GM19328 (cell line): ENCODE results near the gene CC2D2A.

Experiments
- ATAC-seq: cut with Tn5 transposase; IDR thresholded peaks from one replicate; pipeline ENCODE4 v1.9.1; 2021; ENCODE audit warnings: mild to moderate bottlenecking, moderate library complexity; ENCODE audit not compliant: unreplicated experiment

Gene CC2D2A

DNA sequence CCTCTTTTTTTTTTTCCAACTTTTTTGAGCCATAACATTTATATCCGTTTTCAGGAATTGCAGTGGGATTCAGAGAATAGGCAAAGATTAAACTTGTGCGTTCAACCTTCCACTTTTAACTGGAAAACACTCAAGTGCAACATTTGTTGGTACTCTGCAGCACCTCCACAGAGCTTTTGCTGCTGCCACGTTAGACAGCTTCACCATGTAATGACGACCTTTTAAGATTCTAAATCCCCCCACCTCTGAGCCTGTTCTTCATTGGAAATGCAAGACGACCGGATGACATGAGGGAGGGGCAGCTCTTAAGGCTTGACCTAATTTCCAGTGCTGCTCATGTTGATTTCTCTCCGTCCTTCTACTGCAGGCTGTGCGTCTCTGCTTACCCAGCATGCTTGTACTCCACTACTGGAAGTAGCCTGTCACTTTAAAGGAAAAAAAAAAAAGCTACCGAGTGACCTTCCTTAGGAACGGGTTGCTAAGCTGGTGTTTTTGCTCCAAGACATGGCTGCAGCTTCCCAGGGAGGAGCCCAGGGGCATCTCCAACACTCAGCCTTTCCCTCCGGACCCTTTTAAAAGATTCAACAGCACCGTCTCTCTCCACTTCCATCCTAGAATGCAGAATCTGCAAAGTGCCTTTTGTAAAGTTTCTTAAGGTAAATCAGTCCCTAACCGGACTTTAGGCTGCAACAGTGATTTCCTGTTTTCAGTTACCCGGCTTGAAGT is at the start of gene CC2D2A:
TSS of gene CC2D2A (plus strand) at position 481 of the 726 bp plus-strand sequence. CDS start 6,051 bp downstream, outside the sequence.
- ATAC-seq: no peak

DNA sequence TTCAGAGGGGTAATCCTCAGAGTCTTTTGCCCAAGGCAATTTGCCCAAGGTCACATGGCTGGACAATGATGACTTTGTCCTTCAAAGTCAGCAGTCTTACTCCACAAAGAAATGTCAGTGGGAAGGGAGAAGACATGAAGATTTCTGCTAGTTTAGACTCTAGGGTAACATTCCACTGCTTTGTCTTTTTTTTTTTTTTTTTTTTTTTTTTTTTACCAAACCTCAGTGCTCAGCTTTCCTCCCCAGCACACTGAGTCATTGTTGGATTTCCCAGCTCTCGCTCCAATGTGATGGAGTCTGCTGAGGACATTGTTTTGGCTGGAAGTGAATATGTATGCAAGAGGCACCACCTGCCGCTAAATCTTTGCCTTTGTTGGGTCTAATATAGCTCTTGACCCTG is 49.0 kb upstream of the CC2D2A start:
- no peak for ATAC-seq

DNA sequence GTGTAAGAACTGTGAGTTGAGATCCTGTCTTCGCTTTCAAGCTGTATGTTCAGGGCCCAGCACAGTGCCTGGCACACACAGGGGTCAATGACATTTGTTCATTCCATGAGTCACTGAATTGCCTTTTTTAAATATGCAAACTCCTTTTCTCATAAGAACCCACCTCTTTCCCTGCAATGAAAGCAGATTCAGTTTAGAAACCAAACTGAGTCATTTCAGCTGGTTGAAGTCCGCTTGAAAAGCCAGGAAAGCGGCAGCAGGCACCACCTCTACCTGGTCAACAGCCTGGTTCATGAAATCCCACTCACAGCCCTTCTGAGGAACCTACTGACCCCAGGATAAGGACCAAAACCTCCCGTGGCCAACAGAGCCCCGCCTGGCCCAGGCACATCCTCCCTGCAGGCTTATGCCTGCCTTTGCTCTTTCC is 46.4 kb upstream of the CC2D2A start:
- ATAC-seq: no peak

DNA sequence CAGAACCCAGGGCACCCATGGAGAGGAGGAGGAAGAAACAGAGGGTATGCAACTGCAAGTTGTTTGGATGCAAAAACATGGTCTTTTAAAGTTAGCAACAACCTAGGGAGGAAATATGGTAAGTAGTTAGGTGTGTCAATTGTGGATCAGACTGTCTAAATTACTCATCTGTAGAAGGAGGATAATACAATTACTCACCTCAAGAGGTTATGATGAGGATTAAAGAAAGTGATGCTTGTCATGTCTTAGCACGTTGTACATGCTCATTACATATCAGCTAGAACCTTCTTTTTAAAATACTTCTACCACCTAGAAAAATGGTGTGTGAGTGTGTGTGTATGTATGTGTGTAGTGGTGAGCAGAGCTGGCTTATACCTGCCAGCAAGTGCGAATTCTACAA is 44.2 kb upstream of the CC2D2A start:
- ATAC-seq: no peak

DNA sequence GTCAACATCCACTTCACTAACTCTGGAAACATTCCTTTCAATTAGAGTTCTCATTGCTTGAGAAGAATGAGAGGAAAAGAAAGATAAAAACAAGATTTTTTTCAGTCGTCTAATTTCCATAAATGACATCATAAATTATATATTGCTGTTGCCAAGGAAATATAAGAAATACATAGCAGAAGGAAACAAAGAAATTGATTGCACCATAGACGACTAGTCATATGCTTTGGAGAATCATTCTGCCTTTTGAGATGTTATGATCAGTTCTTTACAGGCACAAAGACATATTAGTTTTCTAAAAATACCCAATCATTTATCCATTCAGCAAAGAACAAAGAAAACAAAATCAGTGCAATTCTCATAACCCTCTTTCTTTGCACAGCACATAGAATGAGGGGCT is 42.5 kb upstream of the CC2D2A start:
- no peak for ATAC-seq

DNA sequence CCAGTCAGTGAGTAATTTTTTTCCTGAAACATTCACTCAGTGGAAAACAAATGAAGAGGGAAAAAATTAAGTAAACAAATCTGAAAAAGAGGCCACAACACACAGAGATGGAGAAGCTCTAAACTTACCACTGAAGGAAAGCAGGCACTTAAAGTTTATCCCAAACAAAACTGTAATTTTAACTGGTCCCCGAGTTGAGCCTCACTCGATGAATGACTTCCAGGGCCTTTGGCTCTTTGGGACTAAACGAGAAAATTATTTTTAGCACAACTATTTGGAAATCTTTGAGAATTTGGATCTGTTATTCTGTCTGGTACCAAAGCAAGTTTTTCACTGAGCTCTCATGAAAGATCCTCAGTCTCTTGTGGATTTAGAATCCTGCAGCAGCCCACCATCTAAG is 42.0 kb upstream of the CC2D2A start, which contains the start of gene C1QTNF7:
TSS of gene C1QTNF7 (plus strand) at position 333 of the 400 bp plus-strand sequence. CDS start 7,711 bp downstream, outside the sequence.
- ATAC-seq: no peak

DNA sequence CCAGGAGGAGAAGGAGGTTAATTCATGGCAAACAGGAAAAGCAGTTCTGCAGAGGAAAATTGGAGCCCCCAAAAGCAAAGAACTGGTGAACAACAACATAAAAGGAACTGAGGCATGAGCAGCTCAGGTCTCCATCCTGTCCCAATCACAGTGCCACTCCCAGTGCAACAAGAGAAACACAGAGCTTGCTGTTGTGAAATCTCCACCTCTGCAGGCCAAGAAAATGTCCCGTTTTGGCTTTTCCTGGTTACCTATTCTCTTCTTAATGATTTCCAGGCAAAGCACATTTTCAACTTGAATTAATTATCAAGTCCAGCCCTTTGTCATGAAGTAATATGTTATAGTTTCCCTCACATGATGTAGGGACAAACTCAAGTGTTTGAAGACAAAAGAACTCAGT is 41.1 kb upstream of the CC2D2A start:
- no peak for ATAC-seq

DNA sequence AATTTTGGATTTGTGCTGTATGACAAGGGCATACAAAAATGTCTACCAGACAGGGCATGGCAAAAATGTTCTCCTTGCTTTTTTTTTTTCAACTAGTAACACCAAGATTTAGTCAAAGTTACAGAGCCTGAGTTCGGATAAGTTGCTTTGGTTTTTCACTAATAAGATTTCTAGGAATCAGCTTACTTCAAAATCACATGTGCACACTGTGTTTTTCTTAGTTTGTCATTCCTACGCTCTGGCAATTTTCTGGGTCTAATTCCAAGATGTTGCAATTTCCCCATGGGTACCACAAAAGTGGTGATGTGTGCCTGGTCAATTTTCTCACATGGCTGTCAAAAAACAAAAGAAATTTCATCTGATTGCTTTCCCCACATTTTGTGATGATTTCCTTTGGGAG is 35.6 kb upstream of the CC2D2A start:
- no peak for ATAC-seq

DNA sequence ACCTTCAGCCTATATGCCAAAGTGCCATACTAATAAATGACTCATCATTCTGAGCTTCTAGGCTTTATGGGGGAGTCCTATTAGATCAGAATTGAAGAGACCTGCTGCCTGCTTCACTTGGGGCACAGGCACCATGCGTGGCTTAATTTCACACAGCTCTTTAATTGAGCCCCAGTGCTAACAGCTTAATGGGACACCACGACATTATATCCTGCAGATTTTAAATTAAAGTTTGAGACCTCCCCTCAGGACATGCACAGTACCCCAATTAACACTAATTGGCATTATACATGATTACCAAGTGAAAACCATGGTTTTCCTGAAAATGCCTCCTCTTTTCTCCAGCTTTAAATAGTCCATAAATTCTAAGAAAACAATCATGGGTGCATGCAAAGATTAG is 35.0 kb upstream of the CC2D2A start:
- ATAC-seq: no peak

DNA sequence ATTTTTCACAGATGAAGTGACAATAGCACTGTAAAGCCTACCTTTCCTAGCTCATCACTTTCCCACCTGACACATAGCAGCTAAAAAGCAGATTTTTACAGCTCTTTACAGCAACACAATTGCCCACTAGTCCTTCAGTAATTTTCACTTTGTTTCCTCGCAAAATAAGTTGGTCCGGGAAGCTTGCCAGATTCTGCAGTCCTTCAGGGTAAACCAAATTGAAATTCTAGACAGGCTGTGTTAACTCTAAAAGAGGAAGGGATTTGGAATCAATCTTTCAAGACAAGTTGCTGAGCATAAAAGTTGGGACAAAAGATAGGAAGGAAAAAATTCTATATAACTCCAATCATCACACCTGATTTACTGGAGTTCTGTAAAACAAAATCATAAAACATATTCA is 33.2 kb upstream of the CC2D2A start:
- no peak for ATAC-seq

DNA sequence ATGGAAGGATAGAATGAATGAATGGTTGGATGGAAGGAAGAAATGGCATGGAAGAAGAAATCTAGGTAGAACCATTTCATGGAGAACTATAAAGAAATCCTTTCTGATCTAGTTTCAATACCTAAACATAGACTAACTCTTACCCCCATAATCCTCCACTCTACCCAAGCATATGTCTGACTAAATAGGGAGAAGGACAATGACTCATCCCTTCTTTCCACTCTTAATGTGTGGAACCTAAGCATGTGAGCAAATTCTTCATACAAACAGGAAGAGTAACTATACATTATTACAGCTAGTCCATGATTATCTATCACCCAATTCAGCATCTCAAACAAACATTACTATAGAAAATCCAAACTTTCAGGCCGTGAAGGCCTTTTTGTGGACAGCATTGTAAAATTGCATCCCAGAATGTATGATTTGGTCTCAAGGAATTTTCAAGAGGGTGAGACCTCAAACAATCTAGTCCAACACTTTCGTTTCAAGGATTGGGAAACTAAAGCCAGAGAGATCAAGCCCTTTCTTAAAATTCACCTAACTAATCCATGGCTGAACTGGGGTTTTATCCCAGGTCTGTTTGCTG is 30.6 kb upstream of the CC2D2A start:
- ATAC-seq: no peak

DNA sequence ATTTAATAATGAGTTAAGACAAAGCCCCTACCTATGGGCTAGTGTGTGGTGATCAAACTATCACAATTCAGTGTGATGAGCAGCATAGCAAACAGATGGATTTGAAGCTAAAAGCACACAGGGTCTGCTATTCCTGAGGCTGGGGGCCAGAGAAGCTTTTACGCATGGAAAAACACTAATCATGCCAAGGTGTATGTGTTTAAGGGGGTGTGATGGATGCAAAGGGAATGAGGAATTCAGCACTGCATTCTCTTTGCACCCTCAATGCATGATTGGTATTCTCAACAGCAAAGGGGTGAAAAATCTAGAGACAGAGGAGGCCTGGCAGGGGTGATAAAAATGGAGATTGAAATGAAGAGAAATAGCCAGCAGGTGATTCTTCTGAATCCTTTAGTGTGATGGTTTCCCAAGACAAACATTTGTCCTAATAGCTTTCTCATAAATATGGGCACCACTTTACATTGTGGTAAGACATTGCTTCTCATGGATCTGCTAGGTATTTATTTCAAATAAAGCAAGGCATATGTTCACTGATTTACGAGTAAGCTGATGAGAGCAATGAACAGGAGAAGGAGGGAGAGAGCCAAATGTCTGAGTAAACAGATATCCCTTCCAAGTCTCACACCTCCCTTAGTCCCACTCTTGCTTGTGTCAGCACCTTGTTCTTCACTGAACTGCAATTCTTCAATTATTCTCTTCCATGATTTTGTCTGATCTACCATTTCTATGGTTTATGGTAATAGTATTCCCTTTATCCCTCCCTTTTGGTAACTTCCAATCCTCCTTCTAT is 26.1 kb upstream of the CC2D2A start:
- ATAC-seq: no peak

DNA sequence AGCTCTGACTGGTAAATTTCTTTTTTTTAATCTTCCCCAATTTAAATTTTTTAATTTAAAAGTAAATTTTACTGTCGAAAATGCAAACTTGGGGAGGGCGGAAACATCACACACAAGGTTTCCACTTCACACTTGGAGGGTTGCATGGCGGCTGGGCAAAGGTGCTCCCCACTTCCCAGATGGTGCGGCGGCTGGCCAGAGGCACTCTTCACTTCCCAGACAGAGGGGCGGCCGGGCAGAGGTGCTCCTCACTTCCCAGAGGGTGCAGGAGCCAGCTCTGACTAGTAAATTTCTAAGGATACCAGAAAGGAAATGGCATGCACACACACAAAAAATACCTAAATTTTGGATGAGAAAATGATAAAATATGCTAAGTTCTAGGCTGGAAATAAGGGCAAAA is 25.4 kb upstream of the CC2D2A start:
- ATAC-seq: no peak

DNA sequence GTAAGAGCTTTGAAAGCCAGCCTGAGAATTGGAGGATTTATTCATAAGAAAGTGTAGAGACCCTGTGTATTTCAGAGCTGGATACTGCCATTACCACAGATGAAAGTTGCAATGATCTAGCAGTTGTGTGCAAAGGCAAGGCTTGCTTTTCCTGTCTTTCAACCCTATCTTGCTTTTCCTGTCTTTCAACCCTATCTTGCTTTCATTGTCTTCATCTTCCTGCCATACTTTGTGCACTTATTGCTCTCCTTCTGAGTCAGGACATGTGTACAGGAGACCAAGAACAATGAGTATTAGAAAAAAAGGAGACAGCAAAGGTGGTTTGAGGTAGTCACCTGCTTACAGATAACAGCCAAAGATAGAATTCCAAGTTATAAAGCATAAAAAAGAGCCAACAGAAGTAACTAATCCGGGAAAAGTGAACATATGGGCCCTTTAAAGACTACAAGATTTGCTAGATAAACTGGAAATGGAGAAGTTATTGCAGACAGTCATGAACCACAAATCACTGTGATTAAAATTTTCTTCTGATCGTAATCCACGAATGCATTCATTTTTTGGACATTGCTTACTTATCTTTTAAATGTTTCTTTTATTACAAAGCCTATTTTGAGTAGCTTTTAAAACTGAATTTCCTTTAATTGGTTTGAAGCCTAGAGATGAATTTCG is 24.7 kb upstream of the CC2D2A start:
- no peak for ATAC-seq

DNA sequence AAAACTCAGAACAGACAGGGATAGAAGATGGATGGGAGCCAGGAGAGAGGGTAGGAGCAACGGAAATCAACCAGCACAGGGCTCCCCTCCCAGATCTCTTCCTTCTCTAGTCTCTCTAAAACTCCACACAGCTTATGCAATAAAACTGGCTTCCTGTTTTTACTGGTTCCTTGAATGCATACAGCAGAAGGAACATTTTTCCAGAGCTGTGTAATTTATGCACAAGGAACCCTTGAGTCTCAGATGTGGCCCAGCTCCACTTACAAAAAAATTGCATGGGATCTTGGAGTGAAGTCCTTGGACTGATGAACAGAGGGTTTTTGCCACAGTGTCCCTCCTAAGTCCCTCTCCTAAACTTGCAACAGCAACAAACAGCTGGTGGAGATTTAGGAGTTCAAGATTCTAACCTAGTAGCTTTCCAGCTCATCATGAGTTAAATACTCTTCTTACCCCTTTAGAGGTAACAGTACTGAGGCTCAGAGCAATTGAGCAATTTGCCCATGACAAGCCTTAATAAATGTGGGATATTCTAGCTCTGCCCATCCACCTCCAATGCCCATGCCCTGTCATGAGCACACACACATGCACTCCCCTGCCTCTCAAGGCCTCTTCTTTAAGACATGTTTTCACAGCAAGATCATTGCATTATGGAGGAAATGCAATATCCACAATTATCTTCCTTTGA is 18.4 kb upstream of the CC2D2A start:
- no peak for ATAC-seq

DNA sequence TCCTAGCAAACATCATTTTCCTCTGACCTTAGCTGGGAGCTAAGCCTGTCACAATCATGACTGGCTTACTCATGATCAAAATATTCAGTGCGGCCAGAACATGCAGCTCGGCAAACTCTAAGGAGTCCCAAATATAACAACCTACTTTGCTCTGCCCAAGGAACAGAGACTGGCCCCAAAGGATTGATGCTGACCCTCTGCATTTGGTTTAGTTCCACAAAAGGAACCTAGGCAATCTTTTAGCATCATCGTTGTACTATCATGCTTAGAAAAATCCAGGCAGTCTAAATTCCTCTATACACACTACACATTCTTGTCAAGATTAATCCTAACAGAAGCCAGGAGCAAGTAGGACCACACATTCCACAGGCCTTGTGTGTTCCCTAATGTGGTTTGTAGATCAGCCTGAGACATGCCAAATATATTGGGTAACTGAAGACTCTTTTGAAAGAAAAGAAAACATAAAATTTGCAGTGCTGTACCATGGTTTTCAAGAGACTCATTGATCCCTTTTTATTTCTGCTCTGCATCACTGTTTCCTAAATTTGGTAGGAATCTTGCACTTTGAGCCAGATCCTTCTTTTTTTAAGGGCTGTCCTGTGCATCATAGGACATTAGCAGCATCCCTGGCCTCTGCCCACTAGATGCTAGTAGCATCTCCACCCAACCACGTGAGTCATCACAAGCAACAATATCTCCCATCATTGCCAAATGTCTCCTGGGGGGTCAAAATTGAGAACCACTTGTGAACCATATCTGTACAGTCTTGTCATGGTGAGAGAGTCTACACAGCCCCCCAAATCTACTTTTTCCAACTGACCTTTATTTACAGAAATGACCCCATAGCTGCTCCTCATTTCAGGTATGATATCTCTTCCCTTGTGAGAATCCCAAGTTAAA is 17.6 kb upstream of the CC2D2A start:
- no peak for ATAC-seq

DNA sequence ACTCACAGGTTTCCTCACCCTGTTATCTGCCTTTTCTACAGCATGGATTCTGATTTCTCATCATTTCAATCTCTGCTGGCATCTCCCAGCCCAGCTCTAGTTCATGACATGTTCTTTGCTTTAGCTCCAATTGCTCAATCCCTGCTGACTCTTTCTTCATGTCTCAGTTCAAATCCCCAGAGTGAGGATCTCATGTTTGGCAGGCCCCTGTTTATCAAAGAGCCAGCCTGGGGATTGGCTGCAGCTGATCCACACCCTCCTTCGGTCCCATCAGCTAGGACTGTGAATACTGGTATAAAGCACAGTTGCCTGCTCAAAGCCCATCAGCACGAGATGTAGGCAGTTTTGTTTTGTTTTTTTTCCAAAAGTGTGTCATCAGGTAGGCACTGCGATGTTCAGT is 14.4 kb upstream of the CC2D2A start:
- no peak for ATAC-seq

DNA sequence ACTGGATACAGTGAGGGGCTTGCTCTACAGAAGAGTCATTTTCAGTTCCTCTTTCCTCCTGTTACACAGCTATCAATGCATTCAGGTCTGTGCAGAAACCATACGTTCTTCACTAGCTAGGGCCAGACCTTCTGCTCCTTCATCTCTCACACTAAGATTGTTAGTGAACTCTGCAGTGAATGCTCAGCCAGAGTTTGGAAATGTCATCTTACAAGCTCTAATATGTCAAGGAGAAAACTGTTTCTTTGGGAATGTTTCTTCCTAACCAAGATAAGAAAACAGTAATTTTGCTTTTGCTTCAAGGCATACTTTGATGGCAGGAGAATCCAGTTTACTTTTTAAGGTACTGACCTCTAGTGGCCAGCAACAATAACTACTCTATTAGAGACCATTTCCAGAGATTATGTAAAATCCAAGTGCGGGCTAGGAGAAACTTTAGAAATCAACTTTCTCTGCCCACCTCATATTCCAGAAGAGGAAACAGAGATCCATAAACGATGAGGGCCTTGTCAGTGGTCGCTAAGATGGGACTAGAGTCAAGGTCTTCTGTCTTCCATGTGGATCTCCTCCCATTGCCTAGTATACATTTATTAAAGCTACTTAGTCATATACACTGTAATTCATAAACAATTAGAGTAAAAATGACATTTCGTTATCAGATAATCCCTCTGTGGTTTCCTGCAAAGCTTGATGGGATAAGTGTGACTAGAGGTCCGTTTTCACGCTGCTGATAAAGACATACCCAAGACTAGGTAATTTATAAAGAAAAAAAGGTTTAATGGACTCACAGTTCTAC is 12.1 kb upstream of the CC2D2A start:
- ATAC-seq: peak; percentile 95

DNA sequence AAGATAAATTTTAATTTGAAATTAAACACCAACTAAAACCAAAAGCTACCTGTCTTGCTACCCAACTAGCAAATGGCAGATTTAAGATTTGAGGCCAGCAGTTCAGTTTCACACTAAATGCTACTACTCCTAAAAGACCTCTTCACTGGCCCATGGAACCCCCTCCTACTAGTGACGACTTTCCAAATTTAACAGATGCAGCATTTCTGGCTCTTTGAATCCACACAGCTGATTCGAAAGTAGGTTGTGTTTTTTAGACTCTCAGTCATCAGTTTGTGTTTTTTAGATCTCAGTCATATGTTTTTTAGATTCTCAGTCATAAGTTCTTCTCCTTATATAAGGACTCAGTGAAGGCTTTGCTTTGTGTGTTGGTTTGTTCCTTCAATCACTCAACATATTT is 11.1 kb upstream of the CC2D2A start:
- ATAC-seq: no peak
